HG02938 (cell line): ENCODE data around the gene YEATS4.
"Not testable (repeated sequence)": the region's sequence is repeated elsewhere in the genome, so short reads cannot be mapped to it uniquely, and the experiment has no call there.

Experiments
- ATAC-seq: cut with Tn5 transposase; IDR thresholded peaks from one replicate; pipeline ENCODE4 v1.9.1; 2021; ENCODE audit warnings: mild to moderate bottlenecking, moderate library complexity; ENCODE audit not compliant: unreplicated experiment

The YEATS4 gene

GRCh38 chr12:69359531-69360347, at the start of gene YEATS4:
YEATS4 (plus strand) TSS chr12:69359743; CDS start chr12:69359973, 230 bp downstream.
- peak; percentile 87 for ATAC-seq

- ATAC-seq: no peak
These were observed 46.3 kb upstream of the YEATS4 start for GRCh38 chr12:69313209-69313608.

GRCh38 chr12:69316784-69317183, 42.8 kb upstream of the YEATS4 start:
- ATAC-seq: not testable (repeated sequence)

GRCh38 chr12:69317233-69317632, 42.3 kb upstream of the YEATS4 start:
- ATAC-seq: not testable (repeated sequence)

GRCh38 chr12:69318225-69318624, 41.3 kb upstream of the YEATS4 start:
- no peak for ATAC-seq

GRCh38 chr12:69321351-69321750, 38.2 kb upstream of the YEATS4 start:
- ATAC-seq: no peak

GRCh38 chr12:69324797-69325466, 34.6 kb upstream of the YEATS4 start:
- ATAC-seq: peak; percentile 97

- ATAC-seq: no peak
These were observed 31.1 kb upstream of the YEATS4 start for GRCh38 chr12:69328426-69328825.

GRCh38 chr12:69329669-69330428, 29.7 kb upstream of the YEATS4 start:
- ATAC-seq: no peak

- peak; percentile 70 for ATAC-seq
These were observed 28.8 kb upstream of the YEATS4 start for GRCh38 chr12:69330475-69331473.

- ATAC-seq: peak; percentile 5
These were observed 28.0 kb upstream of the YEATS4 start for GRCh38 chr12:69331519-69331908.

GRCh38 chr12:69331909-69332684, 27.4 kb upstream of the YEATS4 start:
- ATAC-seq: no peak

GRCh38 chr12:69332815-69333358, 26.7 kb upstream of the YEATS4 start:
- no peak for ATAC-seq

- ATAC-seq: no peak
These were observed 25.4 kb upstream of the YEATS4 start for GRCh38 chr12:69334158-69334557.

- no peak for ATAC-seq
These were observed 22.0 kb upstream of the YEATS4 start for GRCh38 chr12:69337311-69338090.

GRCh38 chr12:69338120-69338859, 21.3 kb upstream of the YEATS4 start:
- no peak for ATAC-seq

GRCh38 chr12:69338936-69339335, 20.6 kb upstream of the YEATS4 start:
- no peak for ATAC-seq

GRCh38 chr12:69339999-69340398, 19.5 kb upstream of the YEATS4 start:
- no peak for ATAC-seq
